Fibroblast of the aortic adventitia (primary cell): ENCODE measurements around the gene TBC1D12. TPM values are rescaled to one million over a fixed set of nuclear protein-coding genes. Genes with fewer than 3 reads are reported as not detected.

Experiments
- DNase-seq: peaks from one replicate; pipeline ENCODE4 v3.0.0-alpha.2; 2010; ENCODE audit warnings: low read depth
- H3K4me3 ChIP-seq: 2 replicates; pipeline ENCODE4 v1.5.1; 2011; ENCODE audit warnings: low read depth, mild to moderate bottlenecking, control low read depth, low read length, moderate library complexity
- total RNA-seq: library from RNA; depleted of rRNA; stranded (reverse); fragments of >200 nt; gene quantifications from 2 replicates; pipeline ENCODE4 v1.2.3, GENCODE V29; 2012; ENCODE audit warnings: low replicate concordance
- TF ChIP-seq, protein P1 (sequence below): IDR thresholded peaks from 2 replicates; pipeline ENCODE4 v1.5.1; 2011; ENCODE audit warnings: mild to moderate bottlenecking, low read length, control low read depth, inconsistent platforms; ENCODE audit not compliant: insufficient read depth

The TBC1D12 gene
- total RNA-seq, 1 donor, result 11.8 TPM

DNA sequence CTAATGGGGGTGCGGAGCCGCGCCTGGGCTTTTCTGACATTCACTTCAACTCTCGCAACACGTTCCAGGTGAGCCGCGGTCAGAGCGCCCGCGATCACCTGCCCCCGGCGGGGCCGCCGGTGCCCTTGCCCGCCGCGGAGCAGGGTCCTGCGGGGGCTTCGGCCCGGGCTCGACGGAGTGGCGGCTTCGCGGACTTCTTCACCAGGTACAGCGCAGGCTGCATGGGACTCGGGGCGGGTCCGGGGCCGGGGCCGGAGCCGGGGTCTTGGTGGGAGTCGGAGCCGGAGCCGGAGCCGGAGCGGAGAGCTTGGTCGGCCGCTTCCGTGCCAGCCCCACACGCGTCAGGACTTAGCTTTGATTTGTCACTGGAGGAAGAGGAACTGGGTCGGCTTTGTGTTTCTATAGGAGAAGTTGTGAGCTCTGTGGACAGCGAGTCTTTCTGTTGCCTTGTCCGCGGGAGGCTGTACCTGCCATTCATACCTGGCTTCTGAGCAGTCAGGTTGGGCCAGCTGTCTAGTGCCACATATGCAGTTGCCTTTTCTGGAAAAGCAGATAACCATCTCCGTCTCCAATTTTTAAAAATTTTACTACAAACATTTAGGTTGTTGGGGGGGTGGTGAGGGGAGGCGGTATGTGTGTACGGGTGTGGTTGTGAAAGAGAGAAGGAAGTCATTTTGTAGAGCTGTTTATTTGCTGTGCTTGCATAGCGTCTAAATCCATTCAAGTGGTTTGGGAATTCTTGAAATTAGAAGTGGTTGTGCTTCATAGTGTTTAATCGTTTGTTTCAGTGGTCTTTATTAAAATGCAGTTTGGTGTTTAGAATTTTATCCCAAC lies 1.3 kb downstream of the TBC1D12 start:
- DNase-seq, result peak; percentile 62
- peak overlapping the region; percentile 87 for H3K4me3 ChIP-seq
- TF ChIP-seq, protein P1, sequence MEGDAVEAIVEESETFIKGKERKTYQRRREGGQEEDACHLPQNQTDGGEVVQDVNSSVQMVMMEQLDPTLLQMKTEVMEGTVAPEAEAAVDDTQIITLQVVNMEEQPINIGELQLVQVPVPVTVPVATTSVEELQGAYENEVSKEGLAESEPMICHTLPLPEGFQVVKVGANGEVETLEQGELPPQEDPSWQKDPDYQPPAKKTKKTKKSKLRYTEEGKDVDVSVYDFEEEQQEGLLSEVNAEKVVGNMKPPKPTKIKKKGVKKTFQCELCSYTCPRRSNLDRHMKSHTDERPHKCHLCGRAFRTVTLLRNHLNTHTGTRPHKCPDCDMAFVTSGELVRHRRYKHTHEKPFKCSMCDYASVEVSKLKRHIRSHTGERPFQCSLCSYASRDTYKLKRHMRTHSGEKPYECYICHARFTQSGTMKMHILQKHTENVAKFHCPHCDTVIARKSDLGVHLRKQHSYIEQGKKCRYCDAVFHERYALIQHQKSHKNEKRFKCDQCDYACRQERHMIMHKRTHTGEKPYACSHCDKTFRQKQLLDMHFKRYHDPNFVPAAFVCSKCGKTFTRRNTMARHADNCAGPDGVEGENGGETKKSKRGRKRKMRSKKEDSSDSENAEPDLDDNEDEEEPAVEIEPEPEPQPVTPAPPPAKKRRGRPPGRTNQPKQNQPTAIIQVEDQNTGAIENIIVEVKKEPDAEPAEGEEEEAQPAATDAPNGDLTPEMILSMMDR, result no peak

DNA sequence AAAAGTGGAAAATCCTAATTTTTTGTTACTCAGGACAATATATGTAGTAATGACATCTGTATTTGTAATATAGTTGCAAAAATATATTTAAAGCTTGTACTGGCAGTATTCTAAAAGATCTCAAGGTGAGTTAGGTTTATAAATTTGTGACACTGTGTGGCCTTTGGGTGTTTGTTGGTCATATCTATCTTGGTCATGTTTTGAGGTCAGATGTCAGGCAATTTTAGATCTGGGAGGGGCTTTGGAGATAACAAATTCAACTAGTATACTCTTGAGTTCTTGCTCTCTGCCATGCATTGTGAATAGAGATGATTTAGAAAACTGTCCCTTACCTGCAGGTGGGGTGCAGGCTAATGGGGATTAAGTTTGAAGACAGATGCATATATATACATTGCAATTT lies 3.1 kb downstream of the TBC1D12 start:
- TF ChIP-seq, protein P1, result no peak

DNA sequence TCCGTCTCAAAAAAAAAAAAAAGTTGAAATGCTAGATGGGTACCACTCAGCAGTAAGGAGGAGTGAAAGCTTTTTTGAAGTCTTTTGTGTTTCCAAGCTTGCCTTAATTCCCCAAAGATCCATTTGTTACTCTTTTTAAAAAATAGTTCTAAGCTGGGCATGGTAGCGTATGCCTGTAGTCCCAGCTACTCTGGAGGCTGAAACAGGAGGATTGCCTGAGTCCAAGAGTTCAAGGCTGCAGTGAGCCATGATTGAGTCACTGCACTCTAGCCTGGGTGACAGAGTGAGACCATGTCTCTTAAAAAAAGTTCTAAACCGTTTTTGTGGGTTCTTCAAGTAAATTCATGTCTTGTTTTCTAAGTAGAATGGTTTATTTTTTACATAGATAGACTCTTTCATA lies 5.3 kb downstream of the TBC1D12 start:
- TF ChIP-seq, protein P1, result no peak
- no peak overlapping the region for H3K4me3 ChIP-seq
- DNase-seq, result no peak

More for the DNA sequence above, 3.1 kb downstream of the TBC1D12 start:
- H3K4me3 ChIP-seq, result no peak overlapping the region
- no peak for DNase-seq

DNA sequence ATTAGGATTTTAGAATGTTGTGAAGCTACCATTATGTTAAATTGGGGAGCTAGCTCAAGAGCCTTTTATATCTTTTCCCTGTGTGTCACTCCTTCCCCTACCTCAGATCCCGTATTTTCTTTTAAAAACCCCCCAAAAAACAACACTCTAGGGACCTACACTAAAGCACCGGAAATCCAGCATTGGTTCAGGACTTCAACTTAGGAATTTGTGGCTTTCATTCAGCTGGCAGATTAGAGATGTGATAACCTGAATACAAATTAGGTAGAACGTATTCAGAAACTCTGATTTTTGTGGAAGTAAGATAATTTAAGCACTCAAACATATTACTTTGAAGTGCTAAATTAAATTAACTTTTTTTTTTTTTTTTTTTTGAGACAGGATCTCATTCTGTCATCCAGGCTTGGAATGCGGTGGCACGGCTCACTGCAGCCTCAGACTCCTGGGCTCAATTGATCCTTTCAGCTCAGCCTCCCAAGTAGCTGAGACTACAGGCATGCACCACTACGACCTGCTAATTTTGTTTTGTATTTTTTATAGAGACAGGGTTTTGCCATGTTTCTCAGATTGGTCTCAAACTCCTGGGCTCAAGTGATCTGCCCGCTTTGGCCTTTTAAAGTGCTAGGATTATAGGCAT lies 6.8 kb downstream of the TBC1D12 start:
- H3K4me3 ChIP-seq, result no peak overlapping the region
- DNase-seq, result no peak
- TF ChIP-seq, protein P1, result no peak

DNA sequence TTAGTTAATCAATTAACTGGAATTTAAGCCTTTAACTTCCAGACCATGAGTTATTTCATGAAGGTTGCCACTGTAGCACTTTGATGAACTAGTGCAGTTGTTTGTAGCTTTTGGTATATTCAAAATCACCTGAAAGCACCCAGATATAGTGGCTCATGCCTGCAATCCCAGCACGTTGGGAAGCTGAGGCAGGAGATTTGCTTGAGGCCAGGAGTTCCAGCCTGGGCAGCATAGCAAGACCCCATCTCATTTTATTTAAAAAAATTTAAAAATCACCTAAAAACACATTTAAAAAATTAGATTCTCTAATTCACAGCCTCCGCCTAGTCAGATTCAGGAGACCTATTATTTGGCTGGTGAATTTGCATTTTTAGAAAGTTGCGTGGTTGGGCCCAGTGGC lies 9.0 kb downstream of the TBC1D12 start:
- TF ChIP-seq, protein P1, result no peak
- H3K4me3 ChIP-seq, result no peak overlapping the region
- no peak for DNase-seq

DNA sequence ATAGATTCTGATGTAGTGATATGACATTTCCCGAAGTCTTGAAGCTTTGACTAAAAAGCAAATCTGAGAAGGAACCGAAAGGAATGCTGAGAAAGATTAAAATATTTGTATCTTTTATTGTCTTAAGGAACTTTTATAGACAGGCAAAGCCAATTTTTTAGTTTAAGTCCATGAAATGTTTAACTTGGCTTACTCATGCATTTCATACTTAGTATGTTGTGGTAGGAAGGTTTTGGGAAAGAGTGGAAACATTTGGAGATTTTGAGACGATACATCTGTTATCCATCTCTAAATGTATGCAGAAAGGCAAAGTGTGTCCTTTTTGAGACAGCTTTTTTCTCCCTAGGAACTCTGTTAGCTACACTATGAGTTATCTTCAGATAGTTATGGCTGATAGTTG lies 10.1 kb downstream of the TBC1D12 start:
- no peak overlapping the region for H3K4me3 ChIP-seq
- TF ChIP-seq, protein P1, result no peak
- DNase-seq, result peak; percentile 86
